ENCODE measurements around the gene CCDC102A.

- TF ChIP-seq CTCF (IDR thresholded peaks at IDR 0.05) (no peak), EP300 (IDR thresholded peaks at IDR 0.05) (no peak), POLR2A (IDR thresholded peaks at IDR 0.05) (no peak)
Observed at GRCh38 chr16:57565461-57565860, 29.1 kb upstream of the CCDC102A start.
